ENCODE results near the gene GNPTAB.
"Not testable (repeated sequence)": the region's sequence is repeated elsewhere in the genome, so short reads cannot be mapped to it uniquely, and the experiment has no call there.

The GNPTAB gene

GRCh38 chr12:101852998-101853397 lies 22.2 kb upstream of the GNPTAB start:
- DNase-seq (ENCODE audit: low read depth in 2 of 2), result no peak

GRCh38 chr12:101850199-101850598 lies 19.4 kb upstream of the GNPTAB start:
- no peak for DNase-seq (ENCODE audit: low read depth in 2 of 2)

- DNase-seq (ENCODE audit: low read depth in 2 of 2), result no peak
Measured at GRCh38 chr12:101847325-101847724, 16.6 kb upstream of the GNPTAB start.

GRCh38 chr12:101845137-101845711 lies 14.5 kb upstream of the GNPTAB start:
- no peak for DNase-seq (ENCODE audit: low read depth in 2 of 2)

- no peak for DNase-seq (ENCODE audit: low read depth in 2 of 2)
Measured at GRCh38 chr12:101841069-101841468, 10.3 kb upstream of the GNPTAB start.

GRCh38 chr12:101839324-101840283 lies 8.8 kb upstream of the GNPTAB start:
- DNase-seq (ENCODE audit: low read depth in 2 of 2), result peak; percentile 22 to 30

GRCh38 chr12:101838628-101839323 lies 8.0 kb upstream of the GNPTAB start:
- no peak for DNase-seq (ENCODE audit: low read depth in 2 of 2)

- DNase-seq (ENCODE audit: low read depth in 2 of 2), result no peak
Measured at GRCh38 chr12:101832030-101832429, 1.3 kb upstream of the GNPTAB start.

GRCh38 chr12:101829639-101830366 lies 956 bp downstream of the GNPTAB start:
- DNase-seq (ENCODE audit: low read depth in 2 of 2), result no peak

GRCh38 chr12:101828463-101829196 lies 2.1 kb downstream of the GNPTAB start:
- DNase-seq (ENCODE audit: low read depth in 2 of 2), result no peak

GRCh38 chr12:101826766-101827368 lies 3.9 kb downstream of the GNPTAB start:
- DNase-seq (ENCODE audit: low read depth in 2 of 2), result no peak

- no peak for DNase-seq (ENCODE audit: low read depth in 2 of 2)
Measured at GRCh38 chr12:101824831-101825230, 5.9 kb downstream of the GNPTAB start.

GRCh38 chr12:101823891-101824290 lies 6.9 kb downstream of the GNPTAB start:
- peak; percentile 40 to 52 for DNase-seq (ENCODE audit: low read depth in 2 of 2)

- DNase-seq (ENCODE audit: low read depth in 2 of 2), result no peak
Measured at GRCh38 chr12:101823039-101823438, 7.7 kb downstream of the GNPTAB start.

- no peak for DNase-seq (ENCODE audit: low read depth in 2 of 2)
Measured at GRCh38 chr12:101819467-101819866, 11.3 kb downstream of the GNPTAB start.

GRCh38 chr12:101818689-101819088 lies 12.1 kb downstream of the GNPTAB start:
- DNase-seq (ENCODE audit: low read depth in 2 of 2), result not testable (repeated sequence)

GRCh38 chr12:101813117-101813516 lies 17.6 kb downstream of the GNPTAB start:
- no peak for DNase-seq (ENCODE audit: low read depth in 2 of 2)

GRCh38 chr12:101812716-101813115 lies 18.0 kb downstream of the GNPTAB start:
- not testable (repeated sequence) for DNase-seq (ENCODE audit: low read depth in 2 of 2)

GRCh38 chr12:101811342-101811741 lies 19.4 kb downstream of the GNPTAB start:
- not testable (repeated sequence) for DNase-seq (ENCODE audit: low read depth in 2 of 2)

GRCh38 chr12:101809208-101809607 lies 21.6 kb downstream of the GNPTAB start:
- DNase-seq (ENCODE audit: low read depth in 2 of 2), result no peak

GRCh38 chr12:101806265-101806664 lies 24.5 kb downstream of the GNPTAB start:
- no peak for DNase-seq (ENCODE audit: low read depth in 2 of 2)

All from stimulated activated CD8-positive, alpha-beta memory T cell treated with anti-CD3 and anti-CD28 coated beads, Interleukin-15, amount 100 ng/mL, for 48 hours (primary cell).